Effector CD8-positive, alpha-beta T cell (primary cell): ENCODE measurements around the gene A1BG.
A peak's percentile ranks its signal among the peaks of the same experiment; 100 is the strongest.
"Not testable (repeated sequence)": the region's sequence is repeated elsewhere in the genome, so short reads cannot be mapped to it uniquely, and the experiment has no call there.

Experiments
- DNase-seq: peaks from one replicate; lab custom pipeline; 2025; lab: John Stamatoyannopoulos, UW

Gene A1BG

GRCh38 chr19:58356766-58357480 lies 3.6 kb upstream of the A1BG start:
- no peak for DNase-seq

GRCh38 chr19:58355908-58356765 lies 2.8 kb upstream of the A1BG start:
- peak; percentile 14 for DNase-seq

GRCh38 chr19:58355215-58355796 lies 2.0 kb upstream of the A1BG start:
- no peak for DNase-seq

DNA sequence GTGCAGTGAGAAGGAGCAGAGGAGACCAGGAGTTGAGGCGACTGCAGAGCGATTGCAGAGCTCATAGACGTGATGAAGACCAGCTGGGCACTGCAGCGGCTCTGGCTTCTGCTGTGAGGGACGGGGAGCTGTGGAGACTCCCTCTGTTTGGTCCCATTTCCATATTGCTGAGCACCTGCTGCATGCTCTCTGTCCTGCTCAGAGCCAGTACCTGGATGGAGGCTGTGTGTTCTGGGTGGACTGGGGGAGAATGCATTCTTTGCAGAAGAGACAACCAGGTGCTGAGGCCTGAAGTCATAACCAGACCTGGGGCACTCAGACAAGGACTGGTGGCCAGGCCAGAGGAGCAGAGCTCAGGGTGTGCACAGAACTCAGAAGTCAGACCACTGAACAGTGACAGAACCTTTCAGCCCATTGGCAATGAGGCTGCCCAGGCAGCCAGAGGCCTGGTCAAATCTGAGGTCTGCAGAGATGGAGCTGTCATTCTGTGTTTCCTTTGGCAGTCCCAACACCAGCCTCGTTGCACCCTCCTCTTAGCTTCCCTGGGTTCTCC lies 1.3 kb upstream of the A1BG start:
- no peak for DNase-seq

GRCh38 chr19:58353717-58354477 lies 605 bp upstream of the A1BG start:
- no peak for DNase-seq

- no peak for DNase-seq
Measured at GRCh38 chr19:58351990-58352755, 1.1 kb downstream of the A1BG start.

DNA sequence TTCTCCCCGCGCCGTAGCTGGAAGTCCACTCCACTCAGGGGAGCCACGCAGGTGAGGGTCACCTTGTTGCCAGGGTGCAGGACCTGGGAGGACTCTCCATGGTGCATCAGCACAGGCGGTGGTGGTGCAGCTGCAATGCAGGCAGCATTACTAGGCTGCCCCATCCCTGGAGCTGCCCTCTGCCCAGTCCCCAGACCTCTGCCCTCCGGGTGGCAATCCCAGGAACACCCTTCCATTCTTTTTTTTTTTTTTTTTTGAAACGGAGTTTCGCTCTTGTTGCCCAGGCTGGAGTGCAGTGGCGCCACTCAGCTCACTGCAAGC lies 1.8 kb downstream of the A1BG start:
- DNase-seq = no peak

- DNase-seq = no peak
Measured at GRCh38 chr19:58350871-58351557, 2.3 kb downstream of the A1BG start.

GRCh38 chr19:58350001-58350861 lies 3.1 kb downstream of the A1BG start:
- no peak for DNase-seq

GRCh38 chr19:58349590-58349989 lies 3.7 kb downstream of the A1BG start:
- no peak for DNase-seq

- not testable (repeated sequence) for DNase-seq
Measured at GRCh38 chr19:58348080-58348479, 5.2 kb downstream of the A1BG start.

DNA sequence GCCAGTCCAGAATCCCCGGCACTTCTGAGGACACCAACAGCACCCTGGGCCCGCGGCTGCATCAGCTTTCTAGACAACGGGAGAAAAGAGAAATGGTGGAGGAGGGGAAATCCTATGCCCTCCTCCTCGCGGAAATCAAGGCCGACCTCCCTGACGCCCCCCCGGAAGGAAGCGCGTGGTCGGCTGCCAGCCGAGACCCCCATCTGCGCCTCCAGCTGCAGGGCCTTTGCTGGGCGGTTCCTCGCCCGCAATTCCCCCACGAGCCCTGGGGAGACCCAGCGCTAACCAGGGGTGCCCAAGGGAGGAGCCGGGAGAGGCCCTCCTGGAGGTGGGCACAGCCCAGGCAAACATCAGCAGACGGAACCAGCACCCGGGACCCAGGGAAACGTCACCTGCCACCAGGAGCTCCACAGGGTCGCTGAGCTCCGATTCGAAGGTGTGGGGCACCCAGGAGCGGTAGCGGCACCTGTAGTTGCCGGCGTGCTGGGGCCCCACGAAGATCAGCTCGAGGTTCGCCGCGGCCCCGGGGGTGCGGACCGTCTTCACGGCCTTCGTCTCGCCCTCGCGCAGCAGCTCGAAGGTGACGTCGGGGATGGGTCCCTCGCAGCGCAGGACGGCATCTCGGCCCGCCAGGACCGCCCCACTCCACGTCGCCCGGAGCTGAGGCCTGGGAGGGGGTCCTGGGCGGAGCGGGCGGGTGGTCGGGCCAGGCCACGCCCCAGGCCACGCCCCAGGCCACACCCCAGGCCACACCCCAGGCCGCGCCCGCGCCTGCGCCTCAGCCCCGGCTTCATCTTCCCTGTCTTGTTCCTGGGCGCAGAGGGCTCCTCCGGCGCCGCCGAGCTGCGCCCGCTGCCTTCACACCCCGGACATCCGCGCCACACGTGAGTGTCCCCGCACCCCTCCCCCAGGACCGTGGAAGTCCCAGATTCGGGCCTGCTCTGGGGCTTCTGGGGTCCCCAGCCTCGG lies 6.0 kb downstream of the A1BG start:
- peak; percentile 74 for DNase-seq

DNA sequence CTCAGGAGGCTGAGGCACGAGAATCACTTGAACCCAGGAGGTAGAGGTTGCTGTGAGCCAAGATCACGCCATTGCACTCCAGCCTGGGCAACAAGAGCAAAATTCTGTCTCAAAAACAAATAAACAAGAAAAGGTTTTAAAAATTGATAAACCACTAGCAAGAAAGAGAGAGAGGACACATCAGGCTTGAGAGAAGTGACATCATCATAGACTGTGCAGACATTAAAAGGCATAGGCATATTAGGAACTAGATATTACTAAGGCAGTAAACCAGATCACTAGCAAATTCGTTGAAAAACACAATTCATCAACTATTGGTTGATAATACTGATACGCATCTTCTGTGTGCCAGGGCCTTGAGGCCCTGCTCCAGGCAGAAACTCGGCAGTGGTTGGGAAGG lies 7.7 kb downstream of the A1BG start:
- no peak for DNase-seq

GRCh38 chr19:58338825-58339558 lies 14.3 kb downstream of the A1BG start:
- DNase-seq = no peak

- DNase-seq = no peak
Measured at GRCh38 chr19:58338336-58338735, 15.0 kb downstream of the A1BG start.

DNA sequence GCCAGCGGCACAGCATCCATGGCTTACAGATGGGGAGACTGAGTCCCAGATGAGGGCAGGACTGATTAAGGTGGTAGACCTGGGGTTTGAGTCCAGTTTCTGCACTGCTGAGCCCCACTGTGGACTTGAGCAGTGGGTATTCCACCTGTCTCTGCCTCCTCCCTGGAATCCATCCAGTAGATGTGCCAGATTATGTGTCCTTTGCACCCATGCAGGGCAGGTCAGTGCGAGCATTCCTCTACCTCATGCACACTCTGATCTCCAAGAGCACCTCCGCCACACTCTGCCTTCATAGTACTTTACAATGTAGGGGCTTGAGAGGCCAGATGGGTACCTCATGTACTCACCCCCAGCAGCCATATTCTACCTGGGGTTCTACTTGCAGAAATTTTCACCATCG lies 16.5 kb downstream of the A1BG start:
- no peak for DNase-seq

GRCh38 chr19:58336216-58336615 lies 17.1 kb downstream of the A1BG start:
- DNase-seq = no peak

DNA sequence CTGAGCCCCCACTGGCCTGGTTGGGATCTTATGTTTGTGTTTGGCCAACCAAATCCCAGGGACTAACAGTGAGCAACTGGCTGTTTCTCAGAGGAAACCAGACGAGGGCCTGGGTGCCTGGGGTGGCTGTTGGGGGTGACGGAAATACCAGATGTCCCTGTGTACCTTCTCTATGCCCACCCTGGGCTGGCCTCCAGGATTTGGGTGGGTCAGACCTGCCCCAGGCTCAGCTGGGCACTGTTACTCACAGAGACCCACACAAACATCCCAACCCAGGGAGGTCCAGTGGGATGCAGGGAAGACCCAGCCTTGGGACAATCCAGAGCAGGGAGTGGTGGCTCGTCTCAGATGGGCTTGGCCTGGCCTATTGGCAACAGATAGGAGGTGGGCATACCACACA lies 17.7 kb downstream of the A1BG start:
- DNase-seq = no peak
